Loucy (cell line): Measurements from ENCODE around the gene SLC51A.
"Not testable (repeated sequence)": the region's sequence is repeated elsewhere in the genome, so short reads cannot be mapped to it uniquely, and the experiment has no call there.

ENCODE experiments used
- EZH2phosphoT487 ChIP-seq: fragments of 200-600 bp; IDR thresholded peaks from 2 replicates; pipeline ENCODE4 v1.6.1; 2018; ENCODE audit warnings: antibody characterized with exemption, mild to moderate bottlenecking, moderate library complexity, borderline replicate concordance
- TF ChIP-seq, protein P1 (sequence below): fragments of 200-600 bp; sonication (generic); conservative IDR thresholded peaks from 2 replicates; pipeline ENCODE4 v1.5.1; 2014; ENCODE audit warnings: mild to moderate bottlenecking, antibody characterized with exemption, low read length

DNA sequence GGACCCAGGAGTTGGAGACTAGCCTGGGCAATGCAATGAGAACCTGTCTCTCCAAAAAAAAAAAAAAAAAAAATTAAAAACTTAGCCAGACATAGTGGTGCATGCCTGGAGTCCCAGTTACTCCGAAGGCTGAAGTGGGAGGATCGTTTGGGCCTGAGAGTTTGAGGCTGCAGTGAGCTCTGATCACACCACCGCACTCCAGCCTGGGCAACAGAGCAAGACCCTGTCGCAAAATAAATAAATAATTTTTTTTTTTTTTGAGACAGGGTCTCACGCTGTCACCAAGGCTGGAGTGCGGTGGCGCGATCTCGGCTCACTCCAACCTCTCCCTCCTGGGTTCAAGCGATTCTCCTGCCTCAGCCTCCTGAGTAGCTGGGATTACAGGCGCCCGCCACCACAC is 46.0 kb upstream of the SLC51A start:
- TF ChIP-seq, protein P1, sequence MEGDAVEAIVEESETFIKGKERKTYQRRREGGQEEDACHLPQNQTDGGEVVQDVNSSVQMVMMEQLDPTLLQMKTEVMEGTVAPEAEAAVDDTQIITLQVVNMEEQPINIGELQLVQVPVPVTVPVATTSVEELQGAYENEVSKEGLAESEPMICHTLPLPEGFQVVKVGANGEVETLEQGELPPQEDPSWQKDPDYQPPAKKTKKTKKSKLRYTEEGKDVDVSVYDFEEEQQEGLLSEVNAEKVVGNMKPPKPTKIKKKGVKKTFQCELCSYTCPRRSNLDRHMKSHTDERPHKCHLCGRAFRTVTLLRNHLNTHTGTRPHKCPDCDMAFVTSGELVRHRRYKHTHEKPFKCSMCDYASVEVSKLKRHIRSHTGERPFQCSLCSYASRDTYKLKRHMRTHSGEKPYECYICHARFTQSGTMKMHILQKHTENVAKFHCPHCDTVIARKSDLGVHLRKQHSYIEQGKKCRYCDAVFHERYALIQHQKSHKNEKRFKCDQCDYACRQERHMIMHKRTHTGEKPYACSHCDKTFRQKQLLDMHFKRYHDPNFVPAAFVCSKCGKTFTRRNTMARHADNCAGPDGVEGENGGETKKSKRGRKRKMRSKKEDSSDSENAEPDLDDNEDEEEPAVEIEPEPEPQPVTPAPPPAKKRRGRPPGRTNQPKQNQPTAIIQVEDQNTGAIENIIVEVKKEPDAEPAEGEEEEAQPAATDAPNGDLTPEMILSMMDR: not testable (repeated sequence)
- TF ChIP-seq EZH2phosphoT487: not testable (repeated sequence)
